Sigmoid colon (tissue), 4 donors: ENCODE data around the gene DOCK8.

Experiments used
- EP300 ChIP-seq, 4 donors: sonication (generic); formaldehyde crosslinking; IDR thresholded peaks; one replicate each; pipeline ENCODE4 v1.6.1; 2017; ENCODE audit warnings: antibody characterized with exemption in 4 of 4
- POLR2A ChIP-seq, 2 donors: fragments of 450-650 bp; IDR thresholded peaks; one replicate each; pipeline ENCODE4 v1.6.1; 2016; ENCODE audit warnings: antibody characterized with exemption in 2 of 2, mild to moderate bottlenecking in 2 of 2, moderate library complexity in 2 of 2
- POLR2AphosphoS5 ChIP-seq, 4 donors: sonication (generic); formaldehyde crosslinking; IDR thresholded peaks; one replicate each; pipeline ENCODE4 v1.6.1; 2017; ENCODE audit warnings: antibody characterized with exemption in 4 of 4
- TF ChIP-seq, protein P1 (sequence below), 4 experiments: fragments of 450-650 bp in 3 of 4; fragments of 200-600 bp in 1 of 4; IDR thresholded peaks; one replicate each; pipeline ENCODE4 v1.5.1; 2016 to 2019; ENCODE audit warnings: antibody characterized with exemption in 4 of 4, mild to moderate bottlenecking in 3 of 4, moderate library complexity in 2 of 4

DNA sequence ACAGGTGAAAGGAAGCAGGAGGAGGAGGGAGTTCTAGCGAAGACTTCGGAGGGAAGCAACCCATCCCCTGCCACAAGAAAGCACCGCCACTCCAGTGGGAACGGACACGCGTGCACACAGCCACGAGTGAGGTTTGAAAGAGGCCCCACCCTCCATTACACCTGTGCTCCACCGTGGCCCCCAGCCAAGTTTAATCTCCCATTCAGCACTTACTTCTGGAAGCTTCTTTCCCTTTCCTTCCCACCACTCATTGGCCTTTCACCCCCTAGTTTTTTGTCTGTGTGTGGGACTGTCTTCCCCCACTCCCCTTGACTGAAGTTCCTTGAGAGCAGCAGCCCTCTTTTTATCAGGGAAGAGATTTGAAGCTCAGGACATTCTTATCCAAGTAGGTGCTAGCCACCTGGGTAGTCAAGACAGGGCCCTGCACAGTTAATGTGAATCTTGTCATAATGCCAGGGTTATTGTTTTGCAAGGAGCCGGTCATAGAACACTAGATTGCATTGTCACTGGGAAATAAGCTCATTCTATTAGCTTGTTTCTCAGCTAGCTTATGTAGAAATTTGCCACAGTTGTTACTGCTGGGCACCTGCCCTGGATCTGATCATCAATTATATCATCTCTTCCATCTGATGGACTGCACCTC lies 256.0 kb downstream of the DOCK8 start:
- TF ChIP-seq POLR2A (IDR thresholded peaks at IDR 0.05) (no peak), POLR2AphosphoS5 (IDR thresholded peaks at IDR 0.05) (no peak), EP300 (IDR thresholded peaks at IDR 0.05) (no peak)
- TF ChIP-seq, protein P1, sequence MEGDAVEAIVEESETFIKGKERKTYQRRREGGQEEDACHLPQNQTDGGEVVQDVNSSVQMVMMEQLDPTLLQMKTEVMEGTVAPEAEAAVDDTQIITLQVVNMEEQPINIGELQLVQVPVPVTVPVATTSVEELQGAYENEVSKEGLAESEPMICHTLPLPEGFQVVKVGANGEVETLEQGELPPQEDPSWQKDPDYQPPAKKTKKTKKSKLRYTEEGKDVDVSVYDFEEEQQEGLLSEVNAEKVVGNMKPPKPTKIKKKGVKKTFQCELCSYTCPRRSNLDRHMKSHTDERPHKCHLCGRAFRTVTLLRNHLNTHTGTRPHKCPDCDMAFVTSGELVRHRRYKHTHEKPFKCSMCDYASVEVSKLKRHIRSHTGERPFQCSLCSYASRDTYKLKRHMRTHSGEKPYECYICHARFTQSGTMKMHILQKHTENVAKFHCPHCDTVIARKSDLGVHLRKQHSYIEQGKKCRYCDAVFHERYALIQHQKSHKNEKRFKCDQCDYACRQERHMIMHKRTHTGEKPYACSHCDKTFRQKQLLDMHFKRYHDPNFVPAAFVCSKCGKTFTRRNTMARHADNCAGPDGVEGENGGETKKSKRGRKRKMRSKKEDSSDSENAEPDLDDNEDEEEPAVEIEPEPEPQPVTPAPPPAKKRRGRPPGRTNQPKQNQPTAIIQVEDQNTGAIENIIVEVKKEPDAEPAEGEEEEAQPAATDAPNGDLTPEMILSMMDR (IDR thresholded peaks at IDR 0.05), result no peak
